DOHH2 (cell line): Measurements from ENCODE around the gene SMYD5.

Source experiments
- EZH2phosphoT487 ChIP-seq: fragments of 200-600 bp; sonication (generic); IDR thresholded peaks from 2 replicates; pipeline ENCODE4 v1.6.1; 2017; ENCODE audit warnings: borderline replicate concordance, mild to moderate bottlenecking, antibody characterized with exemption, low read length, moderate library complexity, mixed read lengths
- TF ChIP-seq, protein P1 (sequence below): fragments of 200-600 bp; sonication (generic); IDR thresholded peaks from one replicate; pipeline ENCODE4 v1.5.1; 2014; ENCODE audit warnings: antibody characterized with exemption, mild to moderate bottlenecking, low read depth, low read length; ENCODE audit not compliant: poor library complexity, severe bottlenecking

DNA sequence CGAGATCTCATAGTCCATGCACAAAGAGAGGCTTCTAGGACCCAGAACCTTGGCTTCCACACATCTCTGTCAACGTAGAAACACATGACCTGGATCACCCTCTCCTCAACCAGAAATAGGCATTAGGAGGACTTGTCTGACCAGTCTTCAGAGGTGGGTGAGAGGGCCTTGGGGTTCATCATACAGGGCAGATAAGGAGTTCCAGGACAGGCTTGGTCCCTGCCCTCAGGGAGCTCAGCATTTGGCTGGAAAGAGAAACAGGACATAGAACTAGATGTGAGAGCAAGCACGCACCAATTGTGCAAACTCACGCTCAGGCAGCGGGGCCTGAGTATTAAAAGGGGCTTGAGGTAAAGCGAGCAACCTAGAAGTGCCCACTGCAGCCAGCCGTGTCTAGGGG, 40.3 kb upstream of the SMYD5 start:
- TF ChIP-seq, protein P1, sequence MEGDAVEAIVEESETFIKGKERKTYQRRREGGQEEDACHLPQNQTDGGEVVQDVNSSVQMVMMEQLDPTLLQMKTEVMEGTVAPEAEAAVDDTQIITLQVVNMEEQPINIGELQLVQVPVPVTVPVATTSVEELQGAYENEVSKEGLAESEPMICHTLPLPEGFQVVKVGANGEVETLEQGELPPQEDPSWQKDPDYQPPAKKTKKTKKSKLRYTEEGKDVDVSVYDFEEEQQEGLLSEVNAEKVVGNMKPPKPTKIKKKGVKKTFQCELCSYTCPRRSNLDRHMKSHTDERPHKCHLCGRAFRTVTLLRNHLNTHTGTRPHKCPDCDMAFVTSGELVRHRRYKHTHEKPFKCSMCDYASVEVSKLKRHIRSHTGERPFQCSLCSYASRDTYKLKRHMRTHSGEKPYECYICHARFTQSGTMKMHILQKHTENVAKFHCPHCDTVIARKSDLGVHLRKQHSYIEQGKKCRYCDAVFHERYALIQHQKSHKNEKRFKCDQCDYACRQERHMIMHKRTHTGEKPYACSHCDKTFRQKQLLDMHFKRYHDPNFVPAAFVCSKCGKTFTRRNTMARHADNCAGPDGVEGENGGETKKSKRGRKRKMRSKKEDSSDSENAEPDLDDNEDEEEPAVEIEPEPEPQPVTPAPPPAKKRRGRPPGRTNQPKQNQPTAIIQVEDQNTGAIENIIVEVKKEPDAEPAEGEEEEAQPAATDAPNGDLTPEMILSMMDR: no peak
- TF ChIP-seq EZH2phosphoT487: no peak
